AG10803 (cell line): ENCODE measurements around the gene KIAA0040.
"Not testable (repeated sequence)": the region's sequence is repeated elsewhere in the genome, so short reads cannot be mapped to it uniquely, and the experiment has no call there.

ENCODE experiments used
- DNase-seq: peaks from one replicate; pipeline ENCODE4 v3.0.0; 2010; ENCODE audit warnings: low read depth
- H3K4me3 ChIP-seq: 2 replicates; pipeline ENCODE4 v1.5.1; 2011; ENCODE audit warnings: mild to moderate bottlenecking, low read length, control low read depth
- TF ChIP-seq, protein P1 (sequence below): conservative IDR thresholded peaks from 2 replicates; pipeline ENCODE4 v1.5.1; 2011; ENCODE audit warnings: mild to moderate bottlenecking, low read length, control low read depth, inconsistent platforms

KIAA0040 gene

DNA sequence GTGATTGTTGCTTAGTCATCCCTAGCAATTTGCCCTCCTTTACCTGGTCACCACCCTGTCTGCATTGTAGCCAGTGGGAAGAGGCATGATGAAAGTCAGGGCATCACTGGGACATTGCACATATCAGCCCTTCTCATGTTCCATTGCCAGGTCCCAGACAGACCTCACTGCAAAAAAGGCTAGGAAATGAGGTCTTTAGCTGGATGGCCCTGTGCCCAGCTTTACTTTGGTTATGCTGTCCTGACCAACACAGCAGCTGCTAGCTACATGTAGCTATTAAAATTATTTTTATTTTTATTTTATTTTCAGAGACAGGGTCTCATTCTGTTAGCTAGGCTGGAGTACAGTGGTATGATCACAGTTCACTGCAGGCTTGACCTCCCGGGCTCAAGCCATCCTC is 72.1 kb downstream of the KIAA0040 start:
- no peak for DNase-seq
- TF ChIP-seq, protein P1, sequence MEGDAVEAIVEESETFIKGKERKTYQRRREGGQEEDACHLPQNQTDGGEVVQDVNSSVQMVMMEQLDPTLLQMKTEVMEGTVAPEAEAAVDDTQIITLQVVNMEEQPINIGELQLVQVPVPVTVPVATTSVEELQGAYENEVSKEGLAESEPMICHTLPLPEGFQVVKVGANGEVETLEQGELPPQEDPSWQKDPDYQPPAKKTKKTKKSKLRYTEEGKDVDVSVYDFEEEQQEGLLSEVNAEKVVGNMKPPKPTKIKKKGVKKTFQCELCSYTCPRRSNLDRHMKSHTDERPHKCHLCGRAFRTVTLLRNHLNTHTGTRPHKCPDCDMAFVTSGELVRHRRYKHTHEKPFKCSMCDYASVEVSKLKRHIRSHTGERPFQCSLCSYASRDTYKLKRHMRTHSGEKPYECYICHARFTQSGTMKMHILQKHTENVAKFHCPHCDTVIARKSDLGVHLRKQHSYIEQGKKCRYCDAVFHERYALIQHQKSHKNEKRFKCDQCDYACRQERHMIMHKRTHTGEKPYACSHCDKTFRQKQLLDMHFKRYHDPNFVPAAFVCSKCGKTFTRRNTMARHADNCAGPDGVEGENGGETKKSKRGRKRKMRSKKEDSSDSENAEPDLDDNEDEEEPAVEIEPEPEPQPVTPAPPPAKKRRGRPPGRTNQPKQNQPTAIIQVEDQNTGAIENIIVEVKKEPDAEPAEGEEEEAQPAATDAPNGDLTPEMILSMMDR, result no peak
- H3K4me3 ChIP-seq, result no peak overlapping the region

DNA sequence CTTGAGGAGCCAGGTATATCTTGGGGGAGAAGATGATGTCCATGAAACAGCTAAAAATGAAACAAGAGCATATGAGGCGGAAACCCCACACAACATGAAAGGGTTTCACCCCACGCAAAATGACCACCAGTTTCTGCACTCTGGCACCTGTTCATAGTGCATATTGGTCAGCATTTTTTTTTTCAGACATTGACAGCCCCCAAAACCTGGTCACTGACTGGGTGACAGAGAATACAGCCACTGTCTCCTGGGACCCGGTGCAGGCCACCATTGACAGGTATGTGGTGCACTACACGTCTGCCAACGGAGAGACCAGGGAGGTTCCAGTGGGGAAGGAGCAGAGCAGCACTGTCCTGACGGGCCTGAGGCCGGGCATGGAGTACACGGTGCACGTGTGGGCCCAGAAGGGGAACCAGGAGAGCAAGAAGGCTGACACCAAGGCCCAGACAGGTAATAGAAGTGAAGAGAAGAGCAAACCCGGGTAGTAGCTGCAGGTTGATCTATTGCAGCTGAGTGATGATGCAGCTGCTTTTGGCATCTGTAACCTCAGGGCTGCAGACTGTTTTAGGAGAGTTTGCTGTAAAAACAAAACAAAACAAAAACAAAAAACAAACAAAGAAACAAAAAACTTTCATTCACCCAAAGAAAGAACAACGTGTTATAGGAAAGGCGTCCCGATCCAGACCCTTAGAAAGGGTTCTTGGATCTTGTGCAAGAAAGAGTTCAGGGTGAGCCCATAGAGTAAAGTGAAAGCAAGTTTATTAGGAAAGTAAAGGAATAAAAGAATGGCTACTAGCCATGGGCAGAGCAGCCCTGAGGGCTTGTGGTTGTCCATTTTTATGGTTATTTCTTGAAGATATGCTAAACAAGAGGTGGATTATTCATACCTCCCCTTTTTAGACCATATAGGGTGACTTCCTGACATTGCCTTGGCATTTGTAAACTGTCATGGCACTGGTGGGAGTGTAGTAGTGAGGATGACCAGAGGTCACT is 73.9 kb downstream of the KIAA0040 start:
- TF ChIP-seq, protein P1, result no peak
- H3K4me3 ChIP-seq, result no peak overlapping the region
- no peak for DNase-seq

DNA sequence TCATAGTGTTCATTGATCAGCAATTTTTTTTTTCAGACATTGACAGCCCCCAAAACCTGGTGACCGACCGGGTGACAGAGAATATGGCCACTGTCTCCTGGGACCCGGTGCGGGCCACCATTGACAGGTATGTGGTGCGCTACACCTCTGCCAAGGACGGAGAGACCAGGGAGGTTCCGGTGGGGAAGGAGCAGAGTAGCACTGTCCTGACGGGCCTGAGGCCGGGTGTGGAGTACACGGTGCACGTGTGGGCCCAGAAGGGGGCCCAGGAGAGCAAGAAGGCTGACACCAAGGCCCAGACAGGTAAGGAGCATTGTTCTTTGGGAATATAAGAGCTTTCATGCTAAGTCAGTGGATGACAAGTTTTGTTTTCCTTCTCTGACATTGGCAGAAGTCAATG is 75.7 kb downstream of the KIAA0040 start:
- TF ChIP-seq, protein P1, result no peak
- DNase-seq, result no peak
- no peak overlapping the region for H3K4me3 ChIP-seq

DNA sequence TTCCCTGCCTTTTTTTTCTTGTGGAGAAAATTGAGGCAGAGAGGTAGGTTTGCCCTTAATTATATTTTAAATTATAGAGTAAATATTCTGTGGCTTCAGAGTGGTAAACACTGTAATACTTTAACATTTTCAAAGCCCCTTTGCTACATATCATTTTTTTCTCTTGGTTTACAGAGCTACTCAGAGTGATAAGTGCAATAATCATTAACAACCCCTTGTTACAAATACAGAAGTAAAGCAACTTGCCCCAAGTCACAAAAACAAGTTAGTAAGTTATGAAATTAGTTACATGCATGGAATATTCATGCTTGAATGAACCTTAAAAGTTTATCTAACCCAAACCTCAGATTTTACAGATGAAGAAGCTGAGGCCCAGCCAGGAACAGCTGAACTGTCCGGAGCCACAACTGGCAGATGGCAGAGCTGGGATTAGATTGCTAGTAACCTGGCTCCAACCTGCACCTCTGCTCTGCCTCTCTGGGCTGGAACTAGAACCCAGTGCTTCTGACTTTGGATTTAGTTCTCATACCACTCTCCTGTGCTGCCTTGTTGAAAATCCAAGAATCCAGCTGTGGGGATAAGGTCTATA is 76.3 kb downstream of the KIAA0040 start:
- no peak for DNase-seq
- TF ChIP-seq, protein P1, result no peak
- no peak overlapping the region for H3K4me3 ChIP-seq

DNA sequence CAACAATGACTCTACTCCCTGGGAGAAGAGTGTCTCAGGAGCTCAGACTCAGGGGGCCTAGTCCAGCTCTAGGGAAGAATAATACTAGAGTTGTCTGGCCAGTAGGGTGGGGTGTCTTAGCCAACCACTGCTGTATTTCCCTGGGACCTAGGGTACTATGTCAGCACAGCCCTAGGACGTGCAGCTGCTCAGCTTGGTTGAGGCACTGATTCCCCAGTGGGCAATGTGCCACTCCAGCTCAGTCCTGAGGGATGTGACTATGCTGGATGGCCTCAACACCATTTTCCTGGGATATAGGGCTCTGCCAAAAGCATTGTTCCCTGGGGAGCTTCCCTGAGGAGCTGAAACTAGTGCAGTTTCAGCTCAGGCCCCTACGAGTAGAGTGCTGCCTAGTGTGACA is 77.6 kb downstream of the KIAA0040 start:
- no peak overlapping the region for H3K4me3 ChIP-seq
- DNase-seq, result no peak
- TF ChIP-seq, protein P1, result no peak

DNA sequence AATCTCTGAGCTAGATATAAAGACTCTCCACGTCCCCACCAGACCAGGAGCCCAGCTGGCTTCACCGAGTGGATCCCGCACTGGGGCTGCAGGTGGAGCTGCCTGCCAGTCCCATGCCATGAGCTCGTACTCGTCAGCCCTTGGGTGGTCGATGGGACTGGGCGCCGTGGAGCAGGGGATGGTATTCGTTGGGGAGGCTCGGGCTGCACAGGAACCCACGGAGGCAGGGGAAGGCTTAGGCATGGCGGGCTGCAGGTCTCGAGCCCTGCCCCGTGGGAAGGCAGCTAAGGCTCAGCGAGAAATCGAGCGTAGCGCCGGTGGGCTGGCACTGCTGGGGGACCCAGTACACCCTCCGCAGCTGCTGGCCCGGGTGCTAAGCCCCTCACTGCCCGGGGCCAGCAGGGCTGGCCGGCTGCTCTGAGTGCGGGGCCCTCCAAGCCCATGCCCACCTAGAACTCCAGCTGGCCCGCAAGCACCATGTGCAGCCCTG is 84.2 kb downstream of the KIAA0040 start:
- H3K4me3 ChIP-seq, DNase-seq: not testable (repeated sequence)
